Neutrophil (primary cell): ENCODE data around the gene GLMP.

Source experiments
- H3K27ac ChIP-seq: fragments of 200-600 bp; sonication (generic); 2 replicates; pipeline ENCODE4 v1.5.1; 2016; ENCODE audit warnings: mild to moderate bottlenecking, moderate library complexity
- H3K27me3 ChIP-seq: fragments of 200-600 bp; sonication (generic); 2 replicates; pipeline ENCODE4 v1.6.0; 2016; ENCODE audit warnings: mild to moderate bottlenecking
- H3K36me3 ChIP-seq: fragments of 200-600 bp; sonication (generic); 2 replicates; pipeline ENCODE4 v1.5.1; 2017
- H3K4me1 ChIP-seq, 2 experiments: fragments of 200-600 bp in 1 of 2; sonication (generic) in 1 of 2; 1 replicate in 1 of 2; 2 replicates in 1 of 2; pipeline versions ENCODE4 v1.5.1 to v1.6.1; 2013 to 2016; ENCODE audit warnings: low read depth in 1 of 2, low read length in 1 of 2, mild to moderate bottlenecking in 1 of 2, moderate library complexity in 1 of 2; ENCODE audit not compliant: control insufficient read depth in 1 of 2, insufficient read depth in 1 of 2
- H3K4me3 ChIP-seq, 2 experiments: fragments of 200-600 bp in 1 of 2; sonication (generic) in 1 of 2; 1 replicate in 1 of 2; 2 replicates in 1 of 2; pipeline ENCODE4 v1.5.1; 2013 to 2016; ENCODE audit warnings: low read depth in 1 of 2, low read length in 1 of 2, mild to moderate bottlenecking in 1 of 2, moderate library complexity in 1 of 2
- H3K9me3 ChIP-seq: fragments of 200-600 bp; sonication (generic); 2 replicates; pipeline ENCODE4 v1.5.1; 2016
- CTCF ChIP-seq: fragments of 200-600 bp; sonication (generic); IDR thresholded peaks from 2 replicates; pipeline ENCODE4 v1.5.1; 2016; ENCODE audit warnings: antibody characterized with exemption

GLMP gene

GRCh38 chr1:156310962-156311361, 15.5 kb upstream of the GLMP start:
- Histone ChIP-seq H3K36me3 (peaks cover 68% of the 10 kb centered on the region), H3K4me3 (no peak overlapping the region)

DNA sequence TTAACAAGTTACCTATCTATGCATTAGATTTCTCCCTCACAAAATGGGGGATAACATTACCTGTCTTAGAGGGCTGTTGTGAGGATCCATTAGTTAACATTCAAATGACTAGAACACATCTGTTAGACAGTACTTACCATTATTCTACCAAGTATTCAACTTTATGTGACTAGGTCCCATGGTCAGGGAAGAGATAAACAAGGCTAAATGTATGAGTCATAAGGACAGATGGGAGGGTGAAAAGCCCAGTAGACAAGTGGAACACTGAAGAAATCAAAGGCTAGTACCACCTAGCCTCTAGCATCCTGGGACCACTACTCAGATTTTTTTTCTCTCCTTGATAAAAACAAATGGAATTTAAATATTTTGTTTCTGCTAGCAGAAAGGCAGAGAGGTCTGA, 12.6 kb upstream of the GLMP start:
- peaks cover 5 to 6% of the 10 kb centered on the region in 2 experiments for H3K4me1 ChIP-seq
- no peak for TF ChIP-seq CTCF
- no peaks in the 10 kb centered on the region for H3K27me3 ChIP-seq
- H3K4me3 ChIP-seq, result no peak overlapping the region
- no peaks in the 10 kb centered on the region for H3K9me3 ChIP-seq
- no peak overlapping the region for H3K27ac ChIP-seq
- peaks cover 54% of the 10 kb centered on the region for H3K36me3 ChIP-seq

More at GRCh38 chr1:156310962-156311361, 15.5 kb upstream of the GLMP start:
- TF ChIP-seq CTCF, result no peak
- H3K9me3 ChIP-seq, result no peaks in the 10 kb centered on the region
- no peaks in the 10 kb centered on the region for H3K27me3 ChIP-seq
- H3K4me1 ChIP-seq, result peaks cover 0 to 6% of the 10 kb centered on the region in 2 experiments
- H3K27ac ChIP-seq, result no peak overlapping the region

DNA sequence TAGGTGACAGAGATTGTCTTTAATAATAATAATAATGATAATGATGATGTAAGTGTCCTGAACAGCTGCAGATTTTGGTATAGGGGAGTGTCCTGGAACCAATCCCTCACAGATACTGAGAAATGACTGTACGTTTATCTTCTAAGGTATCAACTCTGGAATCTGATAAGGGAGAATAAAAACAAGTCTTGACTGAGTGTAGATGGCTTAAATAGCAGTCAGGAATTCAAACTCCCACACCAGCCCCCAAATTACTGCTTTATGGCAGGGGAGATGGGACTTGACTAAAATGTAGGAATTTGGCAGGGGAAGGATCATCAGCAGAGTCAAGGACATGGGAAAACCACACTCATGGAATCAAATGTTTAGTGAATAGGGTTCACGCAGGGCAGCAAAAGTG, 9.7 kb upstream of the GLMP start:
- Histone ChIP-seq H3K4me1 (peaks cover 0 to 5% of the 10 kb centered on the region in 2 experiments), H3K9me3 (no peaks in the 10 kb centered on the region), H3K36me3 (peaks cover 35% of the 10 kb centered on the region), H3K27ac (no peak overlapping the region), H3K4me3 (no peak overlapping the region), H3K27me3 (no peaks in the 10 kb centered on the region)
- TF ChIP-seq CTCF, result no peak

DNA sequence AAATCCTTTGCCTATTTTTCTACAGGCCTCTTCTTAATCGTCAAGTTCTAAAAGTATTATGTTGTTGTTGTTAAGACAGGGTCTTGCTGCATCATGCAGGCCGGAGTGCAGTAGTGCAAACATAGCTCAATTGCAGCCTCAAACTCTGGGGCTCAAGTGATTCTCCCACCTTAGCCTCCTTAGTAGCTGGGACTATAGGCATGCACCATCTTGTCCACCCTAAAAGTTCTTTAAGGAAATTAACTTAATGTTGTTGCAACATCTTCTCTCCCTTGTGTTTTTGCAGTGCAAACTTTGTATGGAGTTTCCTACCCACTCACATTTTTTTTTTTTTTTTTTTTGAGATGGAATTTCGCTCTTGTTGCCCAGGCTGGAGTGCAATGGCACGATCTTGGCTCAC, 7.8 kb upstream of the GLMP start:
- Histone ChIP-seq H3K9me3 (no peaks in the 10 kb centered on the region), H3K27ac (no peak overlapping the region), H3K27me3 (no peaks in the 10 kb centered on the region), H3K36me3 (peaks cover 15% of the 10 kb centered on the region), H3K4me1 (peaks cover 0 to 5% of the 10 kb centered on the region in 2 experiments), H3K4me3 (no peak overlapping the region)
- no peak for TF ChIP-seq CTCF

DNA sequence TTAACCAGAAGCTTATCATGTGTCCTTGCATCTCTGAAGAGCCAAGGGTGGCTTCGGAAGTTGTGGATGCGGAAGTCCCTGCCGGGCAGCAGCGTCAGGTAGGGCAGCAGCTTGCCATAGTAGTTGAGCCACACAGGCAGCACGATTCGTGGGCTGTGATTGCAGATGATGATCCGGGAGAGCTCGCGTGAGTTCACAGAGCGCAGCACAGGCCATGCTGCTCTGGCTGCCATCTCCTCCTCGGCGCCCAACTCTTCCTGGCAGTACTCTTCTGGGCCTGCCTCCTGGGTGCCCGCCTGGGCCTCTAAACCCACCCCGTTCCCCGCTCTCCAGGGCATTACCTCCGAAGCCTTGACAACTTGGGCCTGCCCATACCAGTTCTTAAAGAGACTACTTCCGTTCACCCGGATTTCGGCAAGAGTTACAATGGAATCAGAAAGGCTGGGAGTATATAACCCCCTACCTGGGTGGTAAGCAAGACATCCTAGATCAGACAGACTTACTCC, 3.4 kb upstream of the GLMP start, which contains the start of gene VHLL:
Gene VHLL (minus strand): TSS at position 456 of the 506 bp plus-strand sequence. CDS start 118 bp downstream, at position 338.
- no peaks in the 10 kb centered on the region for H3K27me3 ChIP-seq
- TF ChIP-seq CTCF, result no peak

More for the DNA sequence above, 3.4 kb upstream of the GLMP start, which contains the start of gene VHLL:
- Histone ChIP-seq H3K9me3 (no peaks in the 10 kb centered on the region), H3K4me3 (no peak within 1 kb of the TSS), H3K27ac (no peak within 1 kb of the TSS), H3K4me1 (peaks cover 15 to 20% of the 10 kb centered on the region in 2 experiments), H3K36me3 (peaks cover 3% of the 10 kb centered on the region)
